ENCODE results near the gene GLIPR2.

The GLIPR2 gene

GRCh38 chr9:36194326-36195000 is 57.9 kb downstream of the GLIPR2 start:
- no peak for DNase-seq (ENCODE audit: low read depth)

GRCh38 chr9:36204906-36205547 is 68.5 kb downstream of the GLIPR2 start:
- no peak for DNase-seq (ENCODE audit: low read depth)

- no peak for DNase-seq (ENCODE audit: low read depth)
Observed at GRCh38 chr9:36207016-36207415, 70.5 kb downstream of the GLIPR2 start.

GRCh38 chr9:36207546-36208012 is 71.0 kb downstream of the GLIPR2 start:
- DNase-seq (ENCODE audit: low read depth): no peak

- DNase-seq (ENCODE audit: low read depth): no peak
Observed at GRCh38 chr9:36208521-36209253, 72.2 kb downstream of the GLIPR2 start.

- no peak for DNase-seq (ENCODE audit: low read depth)
Observed at GRCh38 chr9:36210722-36211121, 74.2 kb downstream of the GLIPR2 start.

- DNase-seq (ENCODE audit: low read depth): no peak
Observed at GRCh38 chr9:36211510-36211909, 75.0 kb downstream of the GLIPR2 start.

GRCh38 chr9:36213387-36213786 is 76.9 kb downstream of the GLIPR2 start:
- no peak for DNase-seq (ENCODE audit: low read depth)

Measured in T follicular helper cell (primary cell).